K562 (cell line): ENCODE measurements around the gene DDX54. TPM values are rescaled to one million over a fixed set of nuclear protein-coding genes. Genes with fewer than 3 reads are reported as not detected.

Source experiments
- ADNP ChIP-seq: fragments of 200-800 bp; sonication (Bioruptor generic); IDR thresholded peaks from 2 replicates; pipeline ENCODE4 v1.6.1; 2016; ENCODE audit warnings: missing genetic modification characterization, missing compliant biosample characterization
- ARNT ChIP-seq, 2 experiments: fragments of 450-650 bp; IDR thresholded peaks; 2 replicates each; pipeline ENCODE4 v1.6.1; 2016; ENCODE audit warnings: mild to moderate bottlenecking in 1 of 2
- MEF2D ChIP-seq: conservative IDR thresholded peaks from 2 replicates; pipeline ENCODE4 v1.6.1; 2016; ENCODE audit warnings: low read depth, missing genetic modification characterization, missing compliant biosample characterization
- PKNOX1 ChIP-seq: fragments of 450-650 bp; IDR thresholded peaks from 2 replicates; pipeline ENCODE4 v1.6.1; 2016
- ZBTB40 ChIP-seq, 2 experiments: fragments of 450-650 bp in 1 of 2; sonication (generic) in 1 of 2; formaldehyde crosslinking in 1 of 2; IDR thresholded peaks; 2 replicates each; pipeline versions ENCODE4 v1.7.1 to v1.9.0; 2016 to 2022; ENCODE audit warnings: inconsistent platforms in 1 of 2, mild to moderate bottlenecking in 1 of 2, missing genetic modification reagents in 1 of 2
- ZNF511 ChIP-seq: sonication (generic); formaldehyde crosslinking; IDR thresholded peaks from 2 replicates; pipeline ENCODE4 v1.8.0; 2022; ENCODE audit warnings: mild to moderate bottlenecking, missing genetic modification reagents
- ZNF592 ChIP-seq: fragments of 450-650 bp; IDR thresholded peaks from 2 replicates; pipeline ENCODE4 v1.6.1; 2017; ENCODE audit warnings: antibody characterized with exemption, mild to moderate bottlenecking
- ZNF766 ChIP-seq: fragments of 200-800 bp; sonication (Bioruptor generic); conservative IDR thresholded peaks from 2 replicates; pipeline ENCODE4 v1.6.1; 2016; ENCODE audit warnings: missing genetic modification characterization, missing compliant biosample characterization
- polyA plus RNA-seq, 8 experiments: library from polyadenylated mRNA; depleted of rRNA in 4 of 8; stranded (reverse) in 5 of 8; unstranded in 3 of 8; fragments of >200 nt; fragmentation: Nextera tagmentation in 2 of 8; fragmentation: Illumina TruSeq in 1 of 8; extraction: Ambion mirVana in 2 of 8; extraction: Trizol in 1 of 8; gene quantifications; 2 replicates each; pipeline versions ENCODE4 v1.2.1 to v1.2.3, GENCODE V29; 2011 to 2014; ENCODE audit warnings: inconsistent platforms in 1 of 8, missing spikeins in 1 of 8
- total RNA-seq, 7 experiments: library from RNA; depleted of rRNA in 6 of 7; stranded (reverse); fragments of >200 nt in 6 of 7; fragmentation: Illumina TruSeq in 2 of 7; extraction: Trizol in 2 of 7; gene quantifications; 2 replicates each; pipeline versions ENCODE4 v1.2.1 to v1.2.3, GENCODE V29; 2011 to 2021; ENCODE audit warnings: low replicate concordance in 1 of 7

The DDX54 gene
- total and polyA plus RNA-seq, 9 of the 15 experiments (the other 6 are each of a cell fraction or from before 2014, with no cell fraction given), result 1.4 to 135 (median 51.4) TPM

GRCh38 chr12:113231235-113232088 lies 46.2 kb upstream of the DDX54 start (continued):
- TF ChIP-seq ZNF511 (CRISPR knock-in tag) (no peak), ADNP (peak; percentile 83; the same call in 1 of the 2 replicates), ARNT (IDR thresholded peaks at IDR 0.05) (0 out of 4 replicates have a peak, but pooled peaks of 1 of the 2 experiments have one; percentile 59), ZBTB40 (IDR thresholded peaks at IDR 0.05) (no peak), ZBTB40 (CRISPR knock-in tag; IDR thresholded peaks at IDR 0.05) (no peak), PKNOX1 (peak; percentile 35; the same call in 1 of the 2 replicates), ZNF766 (CRISPR knock-in tag) (peak; percentile 81), ZNF592 (0 out of 2 replicates have a peak, but pooled peaks have one; percentile 49), MEF2D (tag) (peak; percentile 50; the same call in 1 of the 2 replicates)
